Hepatic stellate cell (primary cell): ENCODE results near the gene KCND2.
A peak's percentile ranks its signal among the peaks of the same experiment; 100 is the strongest.
"Not testable (repeated sequence)": the region's sequence is repeated elsewhere in the genome, so short reads cannot be mapped to it uniquely, and the experiment has no call there.

Experiments
- DNase-seq: peaks from one replicate; pipeline ENCODE4 v3.0.0; 2011; ENCODE audit warnings: low spot score

The KCND2 gene

DNA sequence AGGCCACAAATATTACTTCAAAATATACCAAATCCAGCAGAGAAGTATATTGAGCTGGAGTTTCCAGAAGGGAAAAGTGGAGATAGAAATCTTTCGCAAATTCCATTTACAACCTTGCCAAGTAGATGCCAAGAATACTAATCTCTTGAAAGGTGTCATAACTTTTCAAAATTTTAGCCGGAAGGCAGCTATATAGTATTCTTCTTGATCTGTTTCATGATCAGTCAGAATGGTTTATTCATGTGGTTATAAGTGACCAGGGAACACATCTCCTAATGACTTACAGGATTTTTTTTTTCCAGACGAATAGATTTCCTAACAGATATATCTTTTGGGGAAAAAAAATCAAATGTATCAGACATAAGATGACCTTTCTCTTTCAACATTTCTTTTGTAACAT is 314.3 kb downstream of the KCND2 start:
- no peak for DNase-seq

DNA sequence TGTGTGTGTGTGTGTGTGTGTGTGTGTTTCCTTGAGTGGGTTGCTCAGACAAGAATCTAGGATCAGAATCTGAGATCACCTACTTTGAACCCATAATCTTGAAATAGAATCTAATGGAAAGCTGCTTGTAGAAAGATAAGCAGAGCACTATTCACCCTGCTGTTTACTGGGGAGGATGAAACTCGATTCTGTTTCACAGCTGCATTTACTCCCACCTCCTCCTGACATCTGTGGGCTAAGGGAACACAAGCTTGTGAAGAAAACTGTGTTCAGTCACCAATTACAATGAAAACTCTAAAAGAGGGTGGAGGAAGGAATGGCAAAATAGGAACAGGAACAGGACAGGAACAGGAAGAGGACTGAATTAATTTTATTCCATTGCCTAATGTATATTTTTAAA is 315.4 kb downstream of the KCND2 start:
- DNase-seq, result no peak

DNA sequence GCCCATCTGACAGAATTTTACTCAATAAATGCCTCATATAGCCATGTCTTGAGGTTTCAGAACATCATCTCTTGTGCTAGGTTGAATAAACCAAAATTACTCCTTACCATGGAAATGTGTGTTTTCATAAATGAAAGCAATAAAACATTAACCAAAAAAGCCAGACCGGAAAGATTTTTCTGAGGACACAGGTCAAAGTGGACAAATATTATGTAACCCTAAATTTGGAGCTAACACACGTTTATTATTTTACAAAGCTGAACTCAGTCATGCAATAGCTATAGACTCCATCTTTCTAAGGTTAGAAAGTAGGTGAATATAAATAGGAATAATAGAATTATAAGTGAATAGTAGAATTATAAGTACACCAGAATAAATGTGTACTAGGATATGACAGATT is 315.9 kb downstream of the KCND2 start:
- no peak for DNase-seq

DNA sequence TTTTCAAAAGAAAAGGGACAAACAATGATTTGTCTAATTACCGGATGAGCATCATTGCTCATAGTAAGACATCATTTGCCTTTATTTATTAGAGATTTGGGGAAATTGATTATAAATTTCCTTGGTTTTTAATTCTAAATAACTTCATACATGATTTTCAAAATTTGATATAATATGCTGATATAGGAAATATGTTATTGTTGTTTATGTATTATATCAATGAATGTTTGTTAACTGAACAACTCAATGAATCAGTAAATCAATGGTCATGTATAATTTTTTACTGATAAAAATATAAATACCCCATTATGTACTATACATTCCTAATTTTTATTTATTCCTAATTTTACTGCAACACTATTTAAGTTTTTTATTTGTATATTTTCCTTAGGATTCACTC is 327.6 kb downstream of the KCND2 start:
- DNase-seq, result no peak

DNA sequence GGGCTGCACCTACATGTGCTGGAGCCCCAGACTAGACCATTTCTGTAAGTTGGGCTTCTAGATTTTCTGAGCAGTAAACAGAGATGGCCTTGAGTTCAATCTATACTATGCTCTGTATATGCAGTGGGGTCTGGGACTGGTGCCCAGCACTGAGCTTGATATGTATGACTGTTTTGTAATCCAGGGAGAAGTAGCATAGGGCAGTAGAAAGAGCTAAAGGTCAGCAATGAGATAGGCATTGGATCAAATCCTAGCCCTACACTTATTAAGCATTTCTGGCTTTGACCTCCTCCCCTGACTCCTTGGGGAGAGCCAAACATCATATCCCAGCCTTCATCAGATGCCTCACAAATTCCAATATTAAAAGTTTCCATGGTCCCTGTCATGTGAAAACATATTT is 330.4 kb downstream of the KCND2 start:
- no peak for DNase-seq

DNA sequence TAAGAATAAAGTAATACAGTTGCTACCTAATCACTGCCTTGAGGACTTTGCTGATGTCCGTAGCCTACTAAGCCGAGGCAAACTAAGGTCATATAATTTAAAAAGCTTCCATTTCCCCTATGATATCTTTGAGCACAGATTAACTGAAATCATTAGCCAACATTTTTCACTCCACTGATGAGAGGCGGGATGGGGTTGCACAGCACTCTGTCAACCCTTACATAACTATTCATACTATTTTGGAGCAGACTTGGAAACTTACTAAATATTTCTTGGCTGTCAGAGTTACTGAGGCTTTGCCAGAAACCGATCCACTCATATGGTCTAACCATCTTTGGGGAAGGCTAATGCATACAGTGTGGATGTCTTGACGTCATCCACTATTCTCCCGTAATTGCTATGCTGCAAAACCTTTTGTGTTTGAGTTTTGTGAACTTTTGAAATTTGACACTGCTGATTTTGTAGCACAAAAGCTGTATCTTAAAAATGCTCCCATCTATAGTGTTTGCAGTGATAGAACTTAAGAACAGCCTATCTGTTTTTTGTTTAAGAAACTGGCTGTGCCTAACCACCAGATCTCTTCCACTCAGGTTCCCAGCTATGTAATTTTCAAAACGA is 336.3 kb downstream of the KCND2 start:
- no peak for DNase-seq

DNA sequence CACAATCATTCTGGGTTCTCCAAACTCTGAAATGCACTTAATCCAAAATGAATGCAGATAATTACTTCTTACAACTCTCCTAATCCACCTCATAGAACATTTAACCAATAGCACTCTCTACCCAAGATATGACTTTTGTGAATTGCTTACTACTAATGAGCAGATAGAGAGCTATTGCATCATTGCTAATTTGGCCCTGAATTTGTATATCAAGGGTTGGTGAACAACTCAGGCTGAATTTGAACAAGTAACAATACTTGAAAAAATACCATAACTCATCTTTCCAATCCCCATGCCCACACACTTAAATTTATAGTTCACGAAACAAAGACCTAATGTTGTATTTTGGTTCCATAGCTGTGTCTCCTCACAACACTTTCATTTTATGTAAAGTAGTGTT is 339.0 kb downstream of the KCND2 start:
- no peak for DNase-seq

DNA sequence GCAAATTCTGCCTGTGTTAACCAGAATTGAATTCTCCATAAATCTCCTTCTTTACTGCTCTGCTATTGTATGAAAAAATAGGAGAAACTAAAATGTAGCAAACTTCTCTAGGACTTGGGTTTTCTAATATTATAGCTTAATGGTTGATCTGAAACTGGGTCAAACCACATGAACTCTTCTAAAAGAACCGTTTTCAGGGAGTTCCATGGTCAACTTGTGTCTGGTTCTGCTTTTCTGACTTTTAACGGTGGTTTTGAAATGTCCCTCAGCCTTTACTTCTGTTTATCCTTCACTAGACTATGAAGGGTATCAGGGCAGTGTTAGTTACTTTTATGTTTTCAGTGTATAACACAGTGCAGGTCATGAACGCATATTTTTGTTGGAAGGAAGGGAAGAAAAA is 342.7 kb downstream of the KCND2 start:
- no peak for DNase-seq

DNA sequence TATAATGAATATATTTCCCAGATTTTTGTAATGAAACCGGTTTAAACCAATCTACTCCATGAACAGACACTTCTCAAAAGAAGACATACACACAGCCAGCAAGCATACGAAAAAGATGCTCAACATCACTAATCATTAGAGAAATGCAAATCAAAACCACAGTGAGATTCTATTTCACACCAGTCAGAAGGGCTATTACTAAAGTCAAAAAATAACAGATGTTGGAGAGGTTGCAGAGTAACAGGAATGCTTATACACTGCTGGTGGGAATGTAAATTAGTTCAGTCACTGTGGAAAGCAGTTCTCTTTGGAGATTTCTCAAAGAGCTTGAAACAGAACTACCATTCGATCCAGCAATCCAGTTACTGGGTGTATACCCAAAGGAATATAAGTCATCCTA is 344.3 kb downstream of the KCND2 start:
- DNase-seq, result no peak

DNA sequence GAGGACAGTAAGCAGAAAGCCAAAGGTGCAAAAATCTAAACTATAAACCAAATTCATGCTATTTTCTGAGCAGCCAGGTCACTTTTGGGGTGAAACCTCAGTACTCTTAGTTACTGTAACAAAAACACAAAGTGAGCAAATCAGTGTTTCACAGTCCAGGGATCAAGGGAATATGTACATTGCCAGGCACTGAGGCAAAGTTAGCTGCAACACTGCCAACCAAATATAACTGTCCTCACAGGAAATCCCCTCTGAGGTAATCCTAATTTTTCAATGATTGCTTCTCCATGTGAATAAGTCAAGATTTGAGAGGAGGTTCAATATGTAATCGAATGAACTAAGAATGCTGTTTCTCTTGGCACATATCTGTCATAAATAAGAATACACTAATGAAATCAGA is 355.3 kb downstream of the KCND2 start:
- DNase-seq, result no peak

DNA sequence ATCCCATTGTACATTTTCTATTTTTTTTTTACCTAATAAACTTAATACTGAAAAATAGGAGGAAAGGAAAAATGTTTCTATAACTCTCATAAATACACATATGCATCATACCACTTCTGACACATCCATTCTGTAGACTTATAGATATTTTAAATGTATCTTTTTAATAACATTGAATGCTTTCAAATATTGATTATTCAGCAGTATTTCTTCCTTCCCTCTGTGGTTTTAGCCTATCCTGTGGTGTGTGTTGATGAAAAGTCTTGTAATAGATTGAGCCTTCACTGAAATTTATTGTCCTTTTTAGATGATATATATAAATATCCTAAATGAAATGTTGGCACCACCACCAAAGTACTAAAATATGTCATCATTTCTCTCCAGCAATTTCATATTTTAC is 366.9 kb downstream of the KCND2 start:
- no peak for DNase-seq

DNA sequence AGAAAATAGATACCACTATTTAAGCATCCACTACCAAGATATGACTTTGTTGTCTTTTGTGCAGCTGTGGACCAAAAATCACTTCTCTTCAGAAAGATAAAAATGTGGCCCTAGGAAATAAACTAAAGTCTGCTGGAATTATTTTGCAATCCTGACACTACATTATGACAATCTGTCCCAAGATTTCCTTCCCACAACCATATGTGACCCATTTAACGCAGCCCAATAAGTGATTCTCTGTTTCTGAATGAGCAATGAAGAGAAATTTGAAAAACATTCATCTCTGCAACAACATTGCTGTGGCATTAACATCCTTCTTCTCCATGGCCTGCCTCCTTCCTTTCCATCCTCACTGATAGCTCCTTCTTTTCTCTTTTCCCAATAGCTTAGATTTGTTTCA is 373.0 kb downstream of the KCND2 start:
- no peak for DNase-seq

DNA sequence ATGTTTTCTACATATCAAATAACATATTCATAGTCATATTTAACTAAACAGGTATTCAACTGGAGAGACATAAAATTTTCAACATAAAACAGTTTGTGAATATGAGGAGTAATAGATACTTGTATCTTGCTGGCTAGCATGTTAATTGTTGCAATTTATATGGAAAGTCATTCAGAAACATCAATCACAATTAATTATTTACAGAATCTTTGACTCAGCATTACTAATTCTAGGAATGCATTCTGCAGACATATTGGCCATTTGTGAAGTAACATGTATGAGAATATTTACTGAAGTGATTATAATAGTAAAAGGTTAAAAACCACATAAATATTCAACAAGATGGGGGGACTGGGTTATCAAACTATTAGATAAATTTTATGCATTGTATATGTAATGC is 381.3 kb downstream of the KCND2 start:
- no peak for DNase-seq

DNA sequence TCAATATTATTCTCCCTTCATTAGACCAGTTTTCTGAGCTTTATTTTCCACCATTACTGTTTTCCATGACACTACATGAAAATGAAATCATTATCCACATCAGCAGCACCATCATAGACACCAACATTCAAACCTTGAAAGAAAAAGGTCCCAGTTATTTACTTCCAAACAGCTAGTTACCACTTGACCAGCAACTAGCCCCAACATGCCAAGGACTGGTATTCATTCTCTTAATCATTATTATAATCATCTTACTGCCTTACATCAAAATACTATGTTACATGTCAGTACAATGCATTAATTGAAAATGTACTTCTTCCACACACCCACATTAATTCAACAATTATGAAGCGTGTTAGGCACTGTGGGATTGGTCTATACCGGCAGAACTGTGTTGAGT is 385.5 kb downstream of the KCND2 start:
- DNase-seq, result no peak

DNA sequence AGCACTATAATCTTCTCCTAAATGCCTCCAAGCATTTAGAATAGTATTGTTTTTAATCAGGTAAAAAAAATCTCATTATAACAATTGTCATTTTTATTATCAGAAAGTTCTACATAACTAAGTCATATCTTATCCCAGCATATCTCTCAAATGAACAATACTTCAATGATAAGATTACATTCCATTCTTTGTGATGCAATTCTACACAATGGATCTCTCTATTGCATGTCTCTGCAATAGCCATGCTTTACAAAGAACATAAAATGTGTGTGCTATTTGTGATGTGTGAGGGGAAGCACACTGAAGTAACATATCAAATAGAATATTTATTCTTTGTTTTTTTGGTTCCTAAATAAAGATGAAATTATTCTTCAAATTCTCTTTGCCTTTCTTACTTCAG is 389.3 kb downstream of the KCND2 start:
- DNase-seq, result no peak

DNA sequence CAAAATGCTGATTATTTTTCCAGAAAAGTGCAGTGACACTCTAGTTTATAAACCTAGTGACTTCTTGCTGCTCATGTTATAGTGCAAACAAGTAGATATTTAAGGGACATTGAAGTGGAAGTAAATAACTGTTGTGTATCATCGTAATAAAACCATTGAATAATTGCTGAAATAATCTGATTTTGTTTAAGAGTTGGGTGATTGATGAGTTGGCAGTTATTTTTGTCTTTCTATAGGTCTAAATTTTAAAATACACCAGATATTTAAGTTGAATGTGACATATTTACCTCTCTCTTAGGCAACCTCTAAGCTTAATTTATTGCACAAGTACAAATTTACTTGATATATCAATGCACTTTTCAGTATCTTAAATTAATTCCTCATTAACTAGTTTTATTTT is 392.1 kb downstream of the KCND2 start:
- DNase-seq, result no peak

DNA sequence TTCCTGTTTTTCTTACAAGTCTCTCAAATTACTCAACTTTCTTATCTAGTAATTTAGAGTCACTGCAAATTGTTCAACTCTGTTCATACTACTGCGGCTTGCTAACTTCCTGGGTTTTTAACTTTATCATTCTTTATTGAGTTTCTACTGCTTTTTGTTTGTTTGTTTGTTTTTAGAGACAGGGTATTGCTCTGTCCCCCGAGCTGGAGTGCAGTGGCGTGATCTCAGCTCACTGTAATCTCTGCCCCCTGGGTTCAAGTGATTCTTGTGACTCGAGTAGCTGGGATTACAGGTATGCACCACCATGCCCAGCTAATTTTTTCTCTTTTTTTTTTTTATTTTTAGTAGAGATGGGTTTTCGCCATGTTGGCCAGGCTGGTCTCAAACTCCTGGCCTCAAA is 402.1 kb downstream of the KCND2 start:
- no peak for DNase-seq

DNA sequence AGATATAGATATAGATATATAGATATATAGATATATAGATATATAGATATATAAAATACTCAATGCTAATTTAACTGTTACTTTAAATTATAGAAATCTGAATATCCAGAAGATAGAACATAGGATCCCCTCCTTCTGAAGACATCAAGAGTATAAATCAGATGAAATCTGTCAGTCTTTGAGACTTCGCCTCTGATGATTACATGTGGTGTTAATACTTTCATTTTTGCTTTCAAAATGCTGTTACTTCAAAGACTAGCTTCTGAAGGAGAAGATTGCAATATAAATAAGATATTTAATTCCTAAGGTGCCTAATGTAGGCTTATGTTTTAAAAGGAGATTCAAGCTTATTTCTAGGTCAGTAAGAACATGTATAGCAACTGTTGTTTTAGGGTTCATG is 404.6 kb downstream of the KCND2 start:
- no peak for DNase-seq

DNA sequence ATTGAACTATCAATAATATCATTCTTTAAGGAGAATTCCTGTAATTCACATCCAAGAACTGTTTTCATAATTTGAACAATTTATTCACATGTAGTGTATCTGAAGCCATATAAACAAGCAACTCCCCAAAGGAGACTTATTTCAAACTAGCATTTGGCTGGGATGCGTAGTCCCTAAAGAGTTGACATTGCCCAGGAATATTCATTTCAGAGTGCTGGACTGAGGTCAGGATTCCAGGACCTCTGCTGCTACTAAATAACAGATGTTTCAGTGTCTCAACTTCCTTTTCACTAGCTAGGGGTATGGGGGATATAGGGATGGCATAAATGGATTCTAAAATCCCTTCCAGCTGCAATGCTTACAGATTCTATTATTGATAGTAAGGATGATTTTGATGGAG is 408.0 kb downstream of the KCND2 start:
- no peak for DNase-seq

DNA sequence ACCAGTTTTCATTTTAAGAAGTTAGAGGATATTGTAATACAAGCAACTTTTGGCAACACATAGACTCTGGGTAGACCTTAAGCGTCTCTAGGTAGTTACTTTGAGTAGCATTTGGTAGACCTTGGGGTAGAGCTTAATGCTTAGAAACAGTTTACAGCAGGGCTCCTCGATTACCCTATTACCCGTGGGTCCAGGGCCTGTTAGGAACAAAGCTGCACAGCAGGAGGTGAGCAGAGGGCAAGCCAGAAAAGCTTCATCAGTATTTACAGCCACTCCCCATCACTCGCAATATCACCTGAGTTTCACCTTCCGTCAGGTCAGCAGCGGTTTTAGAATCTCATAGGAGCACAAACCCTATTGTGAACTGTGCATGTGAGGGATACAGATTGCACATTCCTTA is 411.5 kb downstream of the KCND2 start:
- no peak for DNase-seq

DNA sequence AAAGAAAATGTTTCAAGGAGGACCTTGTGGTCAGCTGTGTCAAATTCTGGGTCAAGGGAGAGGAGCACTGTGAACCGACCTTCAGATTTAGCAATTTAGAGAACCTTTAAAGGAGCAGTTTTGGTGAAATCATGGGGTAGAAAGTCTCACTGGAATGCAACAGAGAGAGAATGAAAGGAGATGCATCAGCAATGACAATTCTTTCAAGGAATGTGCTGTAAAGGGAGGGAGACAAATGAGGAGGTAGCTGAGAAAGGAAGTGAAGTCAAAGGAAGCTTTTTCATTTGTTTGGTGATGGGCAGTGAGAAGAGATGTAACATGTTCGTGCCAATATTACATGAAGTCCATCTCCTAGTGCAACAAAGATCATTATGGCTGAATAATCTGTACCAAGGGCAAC is 418.9 kb downstream of the KCND2 start:
- DNase-seq, result peak; percentile 3

DNA sequence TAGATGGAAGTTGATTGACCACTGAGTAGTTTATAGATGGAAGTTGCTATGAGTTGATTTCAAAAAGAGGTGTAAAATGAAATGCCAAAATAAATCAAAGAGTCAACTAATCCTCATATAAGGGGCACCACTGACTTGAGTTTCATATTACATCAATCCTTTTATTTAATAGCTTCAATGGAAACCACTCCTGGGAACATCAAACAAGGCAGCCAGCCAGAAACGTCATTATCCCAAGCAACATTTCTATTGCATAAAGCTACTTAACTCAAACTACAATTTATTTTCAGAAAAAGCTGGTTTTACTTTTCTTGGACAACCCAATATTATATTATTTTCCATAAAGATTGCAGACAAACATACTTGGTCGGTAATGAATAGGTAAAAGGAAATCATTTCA is 422.9 kb downstream of the KCND2 start:
- DNase-seq, result no peak

DNA sequence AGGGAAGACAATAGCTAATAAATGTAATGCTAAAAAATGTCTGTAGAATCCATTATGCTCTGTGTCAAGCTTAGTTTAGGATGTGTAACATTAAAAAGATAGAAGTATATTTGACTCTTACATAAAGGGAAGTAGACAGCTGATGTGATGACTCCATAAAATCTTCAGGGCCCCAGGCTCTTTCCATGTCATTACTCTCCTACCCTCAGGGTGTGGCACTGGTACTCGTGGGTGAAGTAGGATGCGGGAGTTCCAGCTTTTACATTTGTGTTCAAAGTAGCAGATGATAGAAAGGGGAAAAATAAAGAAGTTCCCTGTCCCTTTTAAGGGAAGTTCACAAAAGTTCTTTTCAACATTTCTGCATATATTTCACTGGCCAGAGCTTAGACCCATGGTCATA is 427.8 kb downstream of the KCND2 start:
- DNase-seq, result no peak

DNA sequence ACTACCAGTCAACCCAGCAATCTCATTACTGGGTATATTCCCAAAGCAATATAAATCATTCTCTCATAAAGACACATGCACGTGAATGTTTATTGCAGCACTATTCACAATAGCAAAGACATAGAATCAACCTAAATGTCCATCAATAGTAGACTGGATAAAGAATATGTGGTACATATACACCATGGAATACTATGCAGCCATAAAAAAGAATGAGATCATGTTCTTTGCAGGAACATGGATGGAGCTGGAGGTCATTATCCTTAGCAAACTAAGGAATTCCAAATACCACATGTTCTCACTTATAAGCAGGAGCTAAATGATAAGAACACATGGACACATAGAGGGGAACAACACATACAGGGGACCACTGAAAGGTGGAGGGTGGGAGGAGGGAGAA is 429.4 kb downstream of the KCND2 start:
- DNase-seq, result not testable (repeated sequence)
